Neuron (in vitro differentiated cells): ENCODE measurements around the gene FBXL20.
A peak's percentile ranks its signal among the peaks of the same experiment; 100 is the strongest.
"Not testable (repeated sequence)": the region's sequence is repeated elsewhere in the genome, so short reads cannot be mapped to it uniquely, and the experiment has no call there.

Experiments
- H2AFZ ChIP-seq: one replicate; pipeline ENCODE4 v1.6.1; 2013; ENCODE audit warnings: low read depth, mild to moderate bottlenecking, inconsistent platforms, low read length, moderate library complexity
- H3K27me3 ChIP-seq: one replicate; pipeline ENCODE4 v1.6.1; 2013; ENCODE audit warnings: low read length; ENCODE audit not compliant: insufficient read depth
- H3K36me3 ChIP-seq: one replicate; pipeline ENCODE4 v1.6.1; 2013; ENCODE audit warnings: low read length; ENCODE audit not compliant: insufficient read depth
- H3K4me1 ChIP-seq: one replicate; pipeline ENCODE4 v1.6.1; 2013; ENCODE audit warnings: low read length; ENCODE audit not compliant: insufficient read depth
- H3K4me3 ChIP-seq: 2 replicates; pipeline ENCODE4 v1.5.1; 2013; ENCODE audit warnings: mild to moderate bottlenecking, low read length, moderate library complexity
- H3K9me3 ChIP-seq: one replicate; pipeline ENCODE4 v1.6.1; 2013; ENCODE audit warnings: low read length

Gene FBXL20, protein sequence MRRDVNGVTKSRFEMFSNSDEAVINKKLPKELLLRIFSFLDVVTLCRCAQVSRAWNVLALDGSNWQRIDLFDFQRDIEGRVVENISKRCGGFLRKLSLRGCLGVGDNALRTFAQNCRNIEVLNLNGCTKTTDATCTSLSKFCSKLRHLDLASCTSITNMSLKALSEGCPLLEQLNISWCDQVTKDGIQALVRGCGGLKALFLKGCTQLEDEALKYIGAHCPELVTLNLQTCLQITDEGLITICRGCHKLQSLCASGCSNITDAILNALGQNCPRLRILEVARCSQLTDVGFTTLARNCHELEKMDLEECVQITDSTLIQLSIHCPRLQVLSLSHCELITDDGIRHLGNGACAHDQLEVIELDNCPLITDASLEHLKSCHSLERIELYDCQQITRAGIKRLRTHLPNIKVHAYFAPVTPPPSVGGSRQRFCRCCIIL

DNA sequence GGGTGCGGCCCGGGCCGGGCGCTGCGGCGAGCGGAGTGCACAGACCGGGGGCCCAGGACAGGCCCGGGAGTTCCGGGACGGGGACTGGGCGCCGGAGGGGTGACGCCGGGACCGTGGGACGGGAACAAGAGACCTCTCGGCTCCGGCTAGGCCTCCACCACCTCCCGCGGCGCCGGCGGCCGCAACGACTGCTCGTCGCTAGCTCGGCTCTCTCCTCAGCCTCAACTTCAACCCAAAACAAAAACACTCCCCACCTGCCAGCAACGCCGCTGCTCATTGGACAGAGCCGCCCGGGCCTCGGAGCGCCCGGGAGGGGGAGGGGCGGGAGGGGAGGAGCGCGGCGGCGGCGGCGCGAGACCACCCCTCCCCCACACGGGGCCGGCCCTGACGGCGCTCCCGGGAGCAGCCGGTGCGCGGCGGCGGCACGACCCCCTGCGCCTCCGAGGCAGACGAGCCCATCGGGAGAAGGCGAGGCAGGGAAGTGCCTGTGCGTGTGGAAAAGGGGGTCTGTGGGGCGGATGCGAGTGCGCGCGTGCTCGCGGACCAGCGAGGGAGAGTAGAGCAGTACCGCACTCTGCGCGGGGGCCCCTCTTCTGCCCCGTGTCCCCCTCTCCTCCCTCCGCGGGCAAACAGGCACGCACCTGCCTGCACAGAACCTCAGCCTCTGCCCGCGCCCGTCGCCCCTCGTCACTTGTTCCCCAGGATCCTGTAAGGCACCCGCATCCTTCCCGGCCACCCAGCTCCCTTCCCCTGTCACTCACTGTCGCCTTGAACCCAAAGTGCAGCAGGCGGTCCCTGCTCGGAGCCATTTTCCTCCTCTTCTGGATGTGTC is at the start of gene FBXL20:
TSS of gene FBXL20 (minus strand) at position 215 of the 832 bp plus-strand sequence. CDS start 224 bp downstream, outside the sequence.
- peak within 1 kb of the TSS; percentile 98 for H3K4me3 ChIP-seq
- H3K9me3 ChIP-seq = no peaks in the 10 kb centered on the region
- H2AFZ ChIP-seq = peak within 1 kb of the TSS; percentile 81
- peaks cover 7% of the 10 kb centered on the region for H3K36me3 ChIP-seq
- peaks cover 17% of the 10 kb centered on the region for H3K4me1 ChIP-seq
- H3K27me3 ChIP-seq = no peaks in the 10 kb centered on the region

DNA sequence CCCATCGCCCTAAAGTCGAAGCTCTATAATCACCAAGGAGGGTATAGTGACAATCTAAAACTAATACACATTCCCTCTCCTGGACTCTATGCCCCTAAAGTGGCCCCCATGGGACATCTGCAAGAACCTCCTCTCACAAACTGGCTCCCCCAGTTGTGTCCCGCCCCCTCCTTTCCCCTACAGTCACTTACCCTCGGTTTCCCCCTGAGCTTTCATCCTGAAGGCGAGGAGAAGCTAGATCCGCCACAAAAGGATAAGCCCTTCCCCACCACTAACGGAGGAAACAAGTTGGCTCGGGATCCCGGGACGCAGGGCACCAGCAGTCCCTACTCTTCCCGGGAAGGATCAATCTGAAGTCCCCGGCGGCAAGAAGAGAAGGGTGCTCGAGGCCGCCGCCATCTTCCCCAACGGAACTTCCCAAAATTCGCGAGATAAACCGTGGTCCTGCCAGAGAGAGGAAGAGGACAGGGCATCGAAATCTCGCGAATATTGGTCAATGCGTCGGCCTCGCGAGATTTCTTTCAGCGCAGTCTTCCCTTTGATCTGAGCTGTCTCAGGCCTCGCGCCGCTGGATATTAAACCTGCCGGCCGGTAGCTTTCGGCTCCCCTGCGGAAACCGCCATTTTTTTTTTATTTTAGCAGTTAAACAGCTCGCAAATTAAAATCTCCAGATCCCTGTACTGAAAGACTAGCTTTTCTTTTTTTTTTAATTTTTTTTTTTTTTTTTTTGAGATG is 49.6 kb upstream of the FBXL20 start, which contains the start of gene MED1:
TSS of gene MED1 (minus strand) at position 417 of the 735 bp plus-strand sequence. CDS start at position 216, 201 bp downstream.
- H3K27me3 ChIP-seq = no peaks in the 10 kb centered on the region
- H3K4me3 ChIP-seq = peak within 1 kb of the TSS; percentile 81
- H3K4me1 ChIP-seq = peaks cover 7% of the 10 kb centered on the region
- H3K36me3 ChIP-seq = peaks cover 22% of the 10 kb centered on the region
- H2AFZ ChIP-seq = peak within 1 kb of the TSS; percentile 66
- no peaks in the 10 kb centered on the region for H3K9me3 ChIP-seq

DNA sequence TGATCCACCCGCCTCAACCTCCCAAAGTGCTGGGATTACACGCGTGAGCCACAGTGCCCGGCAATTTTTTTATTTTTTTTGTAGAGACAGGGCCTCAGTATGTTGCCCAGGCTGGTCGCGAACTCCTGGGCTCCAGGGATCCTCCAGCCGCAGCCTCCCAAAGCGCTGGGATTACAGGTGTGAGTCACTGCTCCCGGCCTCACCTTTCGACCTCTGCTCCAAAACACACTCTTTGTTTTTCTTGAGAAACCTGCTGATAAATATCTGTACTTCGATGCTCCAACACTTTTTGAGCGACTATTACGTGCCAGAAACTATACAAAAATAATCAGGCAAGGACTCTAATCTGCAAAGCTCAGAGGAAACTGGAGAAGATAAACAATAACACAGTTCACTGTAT is 48.6 kb upstream of the FBXL20 start:
- Histone ChIP-seq H3K27me3 (no peaks in the 10 kb centered on the region), H3K4me1 (peaks cover 7% of the 10 kb centered on the region), H3K9me3 (no peaks in the 10 kb centered on the region), H3K4me3 (peak overlapping the region; percentile 81), H2AFZ (no peak overlapping the region), H3K36me3 (peaks cover 32% of the 10 kb centered on the region)

DNA sequence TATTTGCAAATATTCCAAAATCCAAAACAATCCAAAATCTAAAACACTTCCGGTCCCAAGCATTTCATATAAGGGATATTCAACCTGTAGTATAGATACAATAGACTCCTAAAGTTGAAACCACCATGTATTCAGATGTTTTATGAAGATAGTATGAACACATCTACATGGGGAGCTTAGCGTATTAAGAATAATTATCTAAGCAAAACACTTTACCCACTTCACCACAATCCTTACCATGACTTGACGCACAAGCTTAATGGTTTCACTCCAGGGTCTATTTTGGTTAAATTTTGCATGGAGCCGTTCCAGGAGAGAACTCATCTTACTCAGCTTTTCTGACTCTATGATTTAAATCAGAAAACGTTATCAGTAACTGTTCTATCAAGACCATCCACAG is 46.1 kb upstream of the FBXL20 start:
- Histone ChIP-seq H3K27me3 (no peaks in the 10 kb centered on the region), H3K4me3 (no peak overlapping the region), H2AFZ (no peak overlapping the region), H3K36me3 (peaks cover 48% of the 10 kb centered on the region), H3K4me1 (peaks cover 7% of the 10 kb centered on the region), H3K9me3 (no peaks in the 10 kb centered on the region)

DNA sequence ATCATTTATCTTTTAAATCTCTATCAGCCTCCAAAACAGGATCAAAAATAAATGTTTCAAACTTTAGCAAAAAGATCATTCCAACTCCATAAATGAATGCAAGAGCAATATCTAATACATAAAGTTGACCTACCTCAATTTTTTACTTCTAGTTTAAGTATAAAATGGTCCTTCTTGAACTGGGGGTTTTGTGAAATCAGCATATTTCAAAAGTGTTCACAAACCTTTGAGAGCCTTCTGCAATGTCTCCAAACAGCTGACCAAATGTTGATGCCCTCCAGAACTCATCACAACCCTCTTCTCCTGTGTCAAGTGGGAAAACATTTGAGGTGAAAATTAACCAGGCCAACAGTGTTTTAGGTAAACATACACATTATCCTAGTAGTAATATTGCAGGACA is 41.9 kb upstream of the FBXL20 start:
- H3K27me3 ChIP-seq = no peaks in the 10 kb centered on the region
- H3K36me3 ChIP-seq = peaks cover 80% of the 10 kb centered on the region
- H3K4me1 ChIP-seq = no peaks in the 10 kb centered on the region
- no peak overlapping the region for H3K4me3 ChIP-seq
- no peak overlapping the region for H2AFZ ChIP-seq
- H3K9me3 ChIP-seq = no peaks in the 10 kb centered on the region

DNA sequence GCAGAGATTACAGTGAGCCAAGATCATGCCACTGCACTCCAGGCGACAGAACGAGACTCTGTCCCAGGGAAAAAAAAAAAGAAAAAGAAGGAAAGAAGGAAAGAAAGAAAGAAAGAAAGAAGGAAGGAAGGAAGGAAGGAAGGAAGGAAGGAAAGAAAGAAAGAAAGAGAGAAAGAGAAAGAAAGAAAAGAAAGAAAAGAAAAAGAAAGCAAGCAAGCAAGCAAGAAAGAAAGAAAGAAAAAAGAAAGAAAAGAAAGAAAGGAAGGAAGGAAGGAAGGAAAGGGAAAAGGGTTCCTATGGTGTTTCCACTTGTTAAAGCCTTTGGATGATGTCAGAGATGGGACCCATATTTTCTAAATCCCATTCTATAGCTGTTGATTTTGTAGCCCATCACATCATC is 38.4 kb upstream of the FBXL20 start:
- not testable (repeated sequence) for H3K27me3 ChIP-seq, H3K4me1 ChIP-seq, H3K9me3 ChIP-seq, H3K4me3 ChIP-seq, H2AFZ ChIP-seq
- peaks cover 69% of the 10 kb centered on the region for H3K36me3 ChIP-seq

DNA sequence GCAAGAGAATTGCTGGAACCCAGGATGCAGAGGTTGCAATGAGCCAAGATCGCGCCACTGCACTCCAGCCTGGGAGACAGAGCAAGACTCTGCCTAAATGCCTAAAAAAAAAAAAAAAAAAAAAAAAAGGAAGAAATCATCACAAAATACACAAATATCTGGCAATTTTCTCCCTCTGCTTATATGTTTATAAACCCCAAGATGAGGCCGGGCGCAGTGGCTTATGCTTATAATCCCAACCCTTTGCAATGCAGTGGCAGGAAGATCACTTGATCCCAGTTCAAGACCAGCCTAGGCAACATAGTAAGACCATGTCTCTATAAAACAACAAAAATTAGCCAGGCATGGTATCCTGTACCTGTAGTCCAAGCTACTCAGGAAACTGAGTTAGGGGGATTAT is 28.2 kb upstream of the FBXL20 start:
- Histone ChIP-seq H3K27me3 (no peaks in the 10 kb centered on the region), H3K9me3 (no peaks in the 10 kb centered on the region), H2AFZ (no peak overlapping the region), H3K4me1 (no peaks in the 10 kb centered on the region), H3K36me3 (peaks cover 75% of the 10 kb centered on the region), H3K4me3 (no peak overlapping the region)

DNA sequence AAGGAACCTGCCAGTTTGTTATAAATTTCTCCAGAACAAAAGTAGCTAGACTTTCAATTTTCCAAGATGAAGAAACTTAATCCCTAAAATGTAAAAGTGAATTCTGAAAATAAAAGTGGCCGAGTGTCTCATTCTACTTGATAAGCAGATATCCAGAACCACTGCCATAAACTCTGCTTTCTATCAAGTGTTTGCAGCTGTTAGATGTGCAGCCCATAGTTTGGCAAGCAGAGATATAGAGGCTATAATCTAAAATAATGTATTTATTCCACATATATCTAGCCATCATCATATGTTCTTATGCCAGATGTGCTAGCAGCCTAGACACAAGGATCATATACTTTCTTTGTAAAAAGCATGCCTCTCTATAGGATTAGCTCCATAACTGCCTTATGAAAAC is 14.7 kb upstream of the FBXL20 start:
- H3K4me3 ChIP-seq = no peak overlapping the region
- H2AFZ ChIP-seq = no peak overlapping the region
- H3K36me3 ChIP-seq = peaks cover 65% of the 10 kb centered on the region
- no peaks in the 10 kb centered on the region for H3K27me3 ChIP-seq
- H3K4me1 ChIP-seq = no peaks in the 10 kb centered on the region
- no peaks in the 10 kb centered on the region for H3K9me3 ChIP-seq

DNA sequence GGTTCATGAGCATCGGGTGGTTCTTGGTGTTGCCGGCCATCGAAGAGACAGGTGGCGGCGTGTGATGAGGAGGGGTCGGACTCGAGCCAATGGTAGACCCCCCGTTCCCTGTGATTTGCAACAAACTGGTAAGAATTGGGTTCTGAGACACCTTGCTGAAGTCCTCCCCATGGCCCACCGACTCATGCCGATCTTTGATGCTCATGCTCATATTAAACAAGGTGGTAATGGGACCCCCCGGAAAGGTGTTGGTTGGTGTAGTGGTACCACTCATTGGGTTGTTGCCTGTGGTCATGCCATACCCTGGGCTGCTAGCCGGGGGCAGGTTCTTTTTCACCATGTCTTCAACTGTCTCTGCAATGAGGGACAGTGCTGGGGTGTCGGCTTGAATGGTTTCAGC is 8.9 kb upstream of the FBXL20 start:
- Histone ChIP-seq H3K36me3 (peaks cover 63% of the 10 kb centered on the region), H3K27me3 (no peaks in the 10 kb centered on the region), H2AFZ (no peak overlapping the region), H3K4me3 (no peak overlapping the region), H3K9me3 (no peaks in the 10 kb centered on the region), H3K4me1 (no peaks in the 10 kb centered on the region)

DNA sequence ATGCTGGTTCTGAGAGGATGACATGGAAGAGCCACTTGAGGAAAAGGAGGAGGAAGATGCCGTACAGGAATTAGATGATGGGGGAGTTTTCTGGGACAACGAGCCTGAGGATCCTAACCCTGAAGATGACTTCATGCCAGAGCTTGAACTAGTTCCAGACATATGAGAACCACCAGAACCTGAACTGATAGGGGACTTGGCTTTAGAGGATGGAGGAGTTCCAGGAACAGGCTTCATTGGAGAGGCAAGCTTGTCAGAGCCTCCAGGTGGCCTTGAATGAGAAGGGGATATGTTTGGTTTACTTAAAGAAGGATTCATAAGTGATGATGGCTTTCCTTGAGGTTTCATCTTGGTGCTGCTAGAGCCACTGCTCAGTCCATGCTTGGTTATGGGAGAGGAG is 6.9 kb upstream of the FBXL20 start:
- H3K9me3 ChIP-seq = no peaks in the 10 kb centered on the region
- no peaks in the 10 kb centered on the region for H3K27me3 ChIP-seq
- no peaks in the 10 kb centered on the region for H3K4me1 ChIP-seq
- no peak overlapping the region for H3K4me3 ChIP-seq
- peaks cover 56% of the 10 kb centered on the region for H3K36me3 ChIP-seq
- H2AFZ ChIP-seq = no peak overlapping the region

DNA sequence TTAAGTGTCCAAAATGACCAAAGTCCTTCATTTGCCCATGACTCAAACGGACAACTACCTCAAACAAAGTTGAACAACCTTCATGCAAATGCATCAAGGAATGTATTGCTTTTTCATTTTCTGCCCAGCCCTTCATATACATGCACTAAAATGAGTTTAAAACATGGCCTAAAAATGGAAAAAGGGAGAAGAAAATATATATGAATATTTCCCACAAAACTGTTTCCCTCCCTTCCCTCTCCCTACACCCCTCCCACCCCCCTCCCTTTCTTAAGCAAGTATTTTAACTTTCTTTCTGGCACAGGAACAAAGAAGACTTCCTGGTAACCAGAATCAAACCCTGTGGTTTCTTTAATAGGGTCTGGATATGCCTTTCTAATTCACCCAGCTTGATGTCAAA is 5.5 kb upstream of the FBXL20 start:
- Histone ChIP-seq H3K4me3 (no peak overlapping the region), H3K27me3 (no peaks in the 10 kb centered on the region), H3K9me3 (no peaks in the 10 kb centered on the region), H2AFZ (no peak overlapping the region), H3K4me1 (no peaks in the 10 kb centered on the region), H3K36me3 (peaks cover 49% of the 10 kb centered on the region)

DNA sequence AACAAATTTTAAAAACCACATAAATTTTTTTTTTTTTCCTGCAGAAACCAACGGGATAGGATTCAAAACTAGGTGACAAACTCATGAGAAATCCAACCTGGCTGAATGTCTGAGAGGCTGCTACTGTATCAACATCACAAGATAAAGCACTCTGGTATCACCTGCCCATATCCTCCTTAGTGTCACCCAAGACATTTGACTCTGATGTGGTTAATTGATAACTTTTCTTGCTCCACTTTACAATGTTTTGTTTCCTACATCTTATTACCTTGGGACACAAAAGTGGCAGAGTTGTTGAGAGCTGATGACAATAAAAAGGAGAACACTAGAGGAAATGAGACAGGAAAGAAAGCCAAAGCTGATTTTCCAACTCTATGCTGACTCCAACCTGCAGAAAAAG is 4.0 kb upstream of the FBXL20 start:
- Histone ChIP-seq H3K4me1 (peaks cover 4% of the 10 kb centered on the region), H3K36me3 (peaks cover 40% of the 10 kb centered on the region)

More for the DNA sequence above, 4.0 kb upstream of the FBXL20 start:
- Histone ChIP-seq H3K27me3 (no peaks in the 10 kb centered on the region), H3K4me3 (no peak overlapping the region), H3K9me3 (no peaks in the 10 kb centered on the region), H2AFZ (no peak overlapping the region)
